ENCODE data around the gene RASSF3. TPM values are rescaled to one million over a fixed set of nuclear protein-coding genes. Genes with fewer than 3 reads are reported as not detected.
"Not testable (repeated sequence)": the region's sequence is repeated elsewhere in the genome, so short reads cannot be mapped to it uniquely, and the experiment has no call there.

RASSF3 gene
- polyA plus RNA-seq, 1 donor from 2014 or later, result 0.06 TPM

DNA sequence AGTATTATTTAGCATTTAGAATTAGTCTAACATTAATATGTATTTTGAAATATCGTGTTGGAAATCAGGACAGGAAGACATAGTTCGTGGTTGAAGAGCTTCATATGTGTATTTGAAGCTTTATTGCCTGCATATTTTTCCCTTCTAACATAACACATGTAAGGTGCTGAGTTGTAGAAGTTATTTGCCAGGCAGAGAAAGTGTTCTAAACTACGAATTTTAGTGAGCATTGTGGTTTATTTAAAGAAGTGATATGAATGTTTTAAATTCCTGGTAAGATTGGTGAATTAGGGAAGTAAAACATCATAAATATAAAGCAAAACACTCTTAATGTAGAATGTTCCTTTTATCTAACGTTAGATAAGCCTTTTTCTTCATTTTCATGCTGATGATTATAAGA, 2.5 kb downstream of the RASSF3 start:
- Histone ChIP-seq H3K27ac (ENCODE audit: low read length) (no peak overlapping the region), H3F3A (ENCODE audit: insufficient read depth, low read length, poor library complexity, severe bottlenecking) (no peaks in the 10 kb centered on the region), H3K36me3 (ENCODE audit: insufficient read depth, low read length) (no peaks in the 10 kb centered on the region), H3K4me3 (ENCODE audit: low read length) (no peak overlapping the region), H3K79me2 (replicated peaks; ENCODE audit: insufficient read depth, low read length) (no peaks in the 10 kb centered on the region), H3K4me2 (ENCODE audit: low read length) (no peak overlapping the region), H3K9me2 (ENCODE audit: insufficient read depth, low read length) (no peaks in the 10 kb centered on the region), H2AFZ (ENCODE audit: low read depth, low read length) (no peak overlapping the region), H3K9me3 (ENCODE audit: low read length) (no peaks in the 10 kb centered on the region), H4K20me1 (ENCODE audit: insufficient read depth) (no peaks in the 10 kb centered on the region), H3K27me3 (ENCODE audit: insufficient read depth, low read depth, low read length) (peaks cover 31% of the 10 kb centered on the region), H3K9ac (ENCODE audit: low read length) (no peak overlapping the region)
- TF ChIP-seq POLR2AphosphoS5 (IDR thresholded peaks at IDR 0.05), result no peak
- TF ChIP-seq, protein P1, sequence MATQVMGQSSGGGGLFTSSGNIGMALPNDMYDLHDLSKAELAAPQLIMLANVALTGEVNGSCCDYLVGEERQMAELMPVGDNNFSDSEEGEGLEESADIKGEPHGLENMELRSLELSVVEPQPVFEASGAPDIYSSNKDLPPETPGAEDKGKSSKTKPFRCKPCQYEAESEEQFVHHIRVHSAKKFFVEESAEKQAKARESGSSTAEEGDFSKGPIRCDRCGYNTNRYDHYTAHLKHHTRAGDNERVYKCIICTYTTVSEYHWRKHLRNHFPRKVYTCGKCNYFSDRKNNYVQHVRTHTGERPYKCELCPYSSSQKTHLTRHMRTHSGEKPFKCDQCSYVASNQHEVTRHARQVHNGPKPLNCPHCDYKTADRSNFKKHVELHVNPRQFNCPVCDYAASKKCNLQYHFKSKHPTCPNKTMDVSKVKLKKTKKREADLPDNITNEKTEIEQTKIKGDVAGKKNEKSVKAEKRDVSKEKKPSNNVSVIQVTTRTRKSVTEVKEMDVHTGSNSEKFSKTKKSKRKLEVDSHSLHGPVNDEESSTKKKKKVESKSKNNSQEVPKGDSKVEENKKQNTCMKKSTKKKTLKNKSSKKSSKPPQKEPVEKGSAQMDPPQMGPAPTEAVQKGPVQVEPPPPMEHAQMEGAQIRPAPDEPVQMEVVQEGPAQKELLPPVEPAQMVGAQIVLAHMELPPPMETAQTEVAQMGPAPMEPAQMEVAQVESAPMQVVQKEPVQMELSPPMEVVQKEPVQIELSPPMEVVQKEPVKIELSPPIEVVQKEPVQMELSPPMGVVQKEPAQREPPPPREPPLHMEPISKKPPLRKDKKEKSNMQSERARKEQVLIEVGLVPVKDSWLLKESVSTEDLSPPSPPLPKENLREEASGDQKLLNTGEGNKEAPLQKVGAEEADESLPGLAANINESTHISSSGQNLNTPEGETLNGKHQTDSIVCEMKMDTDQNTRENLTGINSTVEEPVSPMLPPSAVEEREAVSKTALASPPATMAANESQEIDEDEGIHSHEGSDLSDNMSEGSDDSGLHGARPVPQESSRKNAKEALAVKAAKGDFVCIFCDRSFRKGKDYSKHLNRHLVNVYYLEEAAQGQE (IDR thresholded peaks at IDR 0.05; ENCODE audit: borderline replicate concordance), result no peak
- no peak for TF ChIP-seq SMC3 (conservative IDR thresholded peaks at IDR 0.05; ENCODE audit: poor library complexity)
- no peak for TF ChIP-seq MXI1 (conservative IDR thresholded peaks at IDR 0.05; ENCODE audit: poor library complexity, severe bottlenecking)
- no peak for TF ChIP-seq RAD21 (conservative IDR thresholded peaks at IDR 0.05)
- TF ChIP-seq TAF1 (IDR thresholded peaks at IDR 0.05; ENCODE audit: low read depth), result no peak
- TF ChIP-seq, protein P2, sequence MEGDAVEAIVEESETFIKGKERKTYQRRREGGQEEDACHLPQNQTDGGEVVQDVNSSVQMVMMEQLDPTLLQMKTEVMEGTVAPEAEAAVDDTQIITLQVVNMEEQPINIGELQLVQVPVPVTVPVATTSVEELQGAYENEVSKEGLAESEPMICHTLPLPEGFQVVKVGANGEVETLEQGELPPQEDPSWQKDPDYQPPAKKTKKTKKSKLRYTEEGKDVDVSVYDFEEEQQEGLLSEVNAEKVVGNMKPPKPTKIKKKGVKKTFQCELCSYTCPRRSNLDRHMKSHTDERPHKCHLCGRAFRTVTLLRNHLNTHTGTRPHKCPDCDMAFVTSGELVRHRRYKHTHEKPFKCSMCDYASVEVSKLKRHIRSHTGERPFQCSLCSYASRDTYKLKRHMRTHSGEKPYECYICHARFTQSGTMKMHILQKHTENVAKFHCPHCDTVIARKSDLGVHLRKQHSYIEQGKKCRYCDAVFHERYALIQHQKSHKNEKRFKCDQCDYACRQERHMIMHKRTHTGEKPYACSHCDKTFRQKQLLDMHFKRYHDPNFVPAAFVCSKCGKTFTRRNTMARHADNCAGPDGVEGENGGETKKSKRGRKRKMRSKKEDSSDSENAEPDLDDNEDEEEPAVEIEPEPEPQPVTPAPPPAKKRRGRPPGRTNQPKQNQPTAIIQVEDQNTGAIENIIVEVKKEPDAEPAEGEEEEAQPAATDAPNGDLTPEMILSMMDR (IDR thresholded peaks at IDR 0.05; ENCODE audit: poor library complexity, severe bottlenecking), result no peak
- no peak for TF ChIP-seq EZH2 (IDR thresholded peaks at IDR 0.05; ENCODE audit: borderline replicate concordance, insufficient read depth, low read length, poor library complexity, severe bottlenecking)
- no peak for TF ChIP-seq EP300 (conservative IDR thresholded peaks at IDR 0.05; ENCODE audit: poor library complexity, severe bottlenecking)

DNA sequence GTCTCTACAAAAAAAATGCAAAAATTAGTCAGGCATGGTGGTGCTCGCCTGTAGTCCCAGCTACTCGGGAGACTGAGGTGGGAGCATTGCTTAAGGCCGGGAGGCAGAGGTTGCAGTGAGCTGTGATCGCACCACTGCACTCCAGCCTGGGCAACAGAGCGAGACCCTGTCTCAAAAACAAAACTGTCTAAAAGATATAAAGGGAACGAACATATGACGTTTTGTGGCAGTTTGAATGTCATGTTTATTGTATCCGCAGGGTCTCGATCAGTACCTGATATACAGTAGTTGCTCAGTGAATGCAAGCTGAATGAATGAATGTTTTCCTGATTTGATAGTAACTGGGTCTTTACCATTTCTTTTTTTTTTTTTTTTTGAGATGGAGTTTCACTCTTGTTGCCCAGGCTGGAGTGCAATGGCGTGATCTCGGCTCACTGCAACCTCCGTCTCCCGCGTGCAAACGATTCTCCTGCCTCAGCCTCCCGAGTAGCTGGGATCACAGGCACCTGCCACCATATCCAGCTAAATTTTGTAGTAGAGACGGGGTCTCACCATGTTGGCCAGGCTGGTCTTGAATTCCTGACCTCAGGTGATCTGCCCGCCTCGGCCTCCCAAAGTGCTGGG, 3.6 kb downstream of the RASSF3 start:
- H3F3A ChIP-seq (ENCODE audit: insufficient read depth, low read length, poor library complexity, severe bottlenecking); H3K79me2 ChIP-seq (replicated peaks; ENCODE audit: insufficient read depth, low read length); H3K27ac ChIP-seq (ENCODE audit: low read length); H3K9me2 ChIP-seq (ENCODE audit: insufficient read depth, low read length); H4K20me1 ChIP-seq (ENCODE audit: insufficient read depth); H3K9ac ChIP-seq (ENCODE audit: low read length); H3K4me3 ChIP-seq (ENCODE audit: low read length); H2AFZ ChIP-seq (ENCODE audit: low read depth, low read length); H3K9me3 ChIP-seq (ENCODE audit: low read length); H3K36me3 ChIP-seq (ENCODE audit: insufficient read depth, low read length); H3K4me2 ChIP-seq (ENCODE audit: low read length): not testable (repeated sequence)
- peaks cover 31% of the 10 kb centered on the region for H3K27me3 ChIP-seq (ENCODE audit: insufficient read depth, low read depth, low read length)

DNA sequence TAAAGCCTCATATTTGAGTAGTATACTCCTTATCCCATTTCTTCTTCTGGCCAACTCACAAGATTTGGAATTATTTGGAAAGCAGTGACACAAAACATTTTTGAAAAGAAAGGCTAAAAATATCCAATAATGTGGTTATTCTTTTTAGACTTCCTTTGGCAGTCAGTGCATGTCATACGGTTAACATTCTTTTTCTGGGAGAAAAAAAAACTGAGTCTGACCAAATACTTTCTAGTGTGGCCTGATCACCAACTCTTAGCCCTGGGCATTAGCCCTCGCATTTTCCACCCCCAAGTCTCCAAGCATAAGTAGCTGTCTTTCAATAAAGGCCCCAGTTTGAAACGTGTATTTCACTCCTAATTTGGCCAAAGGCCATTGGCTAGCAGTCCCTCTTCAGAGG, 5.9 kb downstream of the RASSF3 start:
- Histone ChIP-seq H3K9me3 (ENCODE audit: low read length) (no peaks in the 10 kb centered on the region), H3K79me2 (replicated peaks; ENCODE audit: insufficient read depth, low read length) (peaks cover 3% of the 10 kb centered on the region), H3K27me3 (ENCODE audit: insufficient read depth, low read depth, low read length) (peaks cover 12% of the 10 kb centered on the region), H3F3A (ENCODE audit: insufficient read depth, low read length, poor library complexity, severe bottlenecking) (no peaks in the 10 kb centered on the region), H3K4me3 (ENCODE audit: low read length) (no peak overlapping the region), H2AFZ (ENCODE audit: low read depth, low read length) (no peak overlapping the region), H3K9me2 (ENCODE audit: insufficient read depth, low read length) (no peaks in the 10 kb centered on the region), H3K36me3 (ENCODE audit: insufficient read depth, low read length) (no peaks in the 10 kb centered on the region), H3K9ac (ENCODE audit: low read length) (no peak overlapping the region), H3K27ac (ENCODE audit: low read length) (no peak overlapping the region), H4K20me1 (ENCODE audit: insufficient read depth) (no peaks in the 10 kb centered on the region), H3K4me2 (ENCODE audit: low read length) (no peak overlapping the region)
- TF ChIP-seq, protein P1 (IDR thresholded peaks at IDR 0.05; ENCODE audit: borderline replicate concordance), result no peak
- TF ChIP-seq EZH2 (IDR thresholded peaks at IDR 0.05; ENCODE audit: borderline replicate concordance, insufficient read depth, low read length, poor library complexity, severe bottlenecking) (no peak), EP300 (conservative IDR thresholded peaks at IDR 0.05; ENCODE audit: poor library complexity, severe bottlenecking) (no peak), POLR2AphosphoS5 (IDR thresholded peaks at IDR 0.05) (no peak), TAF1 (IDR thresholded peaks at IDR 0.05; ENCODE audit: low read depth) (no peak), MXI1 (conservative IDR thresholded peaks at IDR 0.05; ENCODE audit: poor library complexity, severe bottlenecking) (no peak), RAD21 (conservative IDR thresholded peaks at IDR 0.05) (no peak), SMC3 (conservative IDR thresholded peaks at IDR 0.05; ENCODE audit: poor library complexity) (no peak)
- TF ChIP-seq, protein P2 (IDR thresholded peaks at IDR 0.05; ENCODE audit: poor library complexity, severe bottlenecking), result no peak

Data from neural cell (in vitro differentiated cells).